ENCODE results near the gene ZC3H14.

GRCh38 chr14:88541324-88541723, 21.5 kb upstream of the ZC3H14 start:
- TF ChIP-seq POLR2A (IDR thresholded peaks at IDR 0.05) (no peak), CTCF (IDR thresholded peaks at IDR 0.05) (no peak)

Data from body of pancreas (tissue), 4 donors.